ENCODE data around the gene NOTCH2. TPM values are rescaled to one million over a fixed set of nuclear protein-coding genes. Genes with fewer than 3 reads are reported as not detected.

NOTCH2 gene
- total RNA-seq, 1 donor from 2014 or later: 259 TPM

GRCh38 chr1:119966020-119966419, 103.4 kb downstream of the NOTCH2 start:
- CTCF ChIA-PET: no interaction called here
- no peaks in the 10 kb centered on the region for H3K9me3 Mint-ChIP-seq
- no peak overlapping the region for H3K4me3 Mint-ChIP-seq
- no peak for ATAC-seq (ENCODE audit: low read depth)
- peaks cover 8% of the 10 kb centered on the region for H3K4me1 Mint-ChIP-seq
- H3K27ac Mint-ChIP-seq: peak overlapping the region; percentile 8
- TF ChIP-seq CTCF (IDR thresholded peaks at IDR 0.05): no peak
- intact Hi-C loops (cut with micrococcal nuclease): no loop called here
- no peak for DNase-seq
- peaks cover 92% of the 10 kb centered on the region for H3K36me3 Mint-ChIP-seq (ENCODE audit: low read depth)
- POLR2A ChIA-PET: no interaction called here
- H3K27me3 Mint-ChIP-seq: no peaks in the 10 kb centered on the region

- peaks cover 86% of the 10 kb centered on the region for H3K36me3 Mint-ChIP-seq (ENCODE audit: low read depth)
- DNase-seq (no peak), ATAC-seq (ENCODE audit: low read depth) (no peak)
- no peaks in the 10 kb centered on the region for H3K9me3 Mint-ChIP-seq
- CTCF ChIA-PET: no interaction called here
- no peaks in the 10 kb centered on the region for H3K27me3 Mint-ChIP-seq
- H3K4me1 Mint-ChIP-seq: peaks cover 8% of the 10 kb centered on the region
- no peak overlapping the region for H3K27ac Mint-ChIP-seq
- H3K4me3 Mint-ChIP-seq: no peak overlapping the region
- intact Hi-C loops (cut with micrococcal nuclease): no loop called here
- POLR2A ChIA-PET: no interaction called here
- no peak for TF ChIP-seq CTCF (IDR thresholded peaks at IDR 0.05)
These were observed 104.6 kb downstream of the NOTCH2 start for GRCh38 chr1:119964673-119965363.

DNA sequence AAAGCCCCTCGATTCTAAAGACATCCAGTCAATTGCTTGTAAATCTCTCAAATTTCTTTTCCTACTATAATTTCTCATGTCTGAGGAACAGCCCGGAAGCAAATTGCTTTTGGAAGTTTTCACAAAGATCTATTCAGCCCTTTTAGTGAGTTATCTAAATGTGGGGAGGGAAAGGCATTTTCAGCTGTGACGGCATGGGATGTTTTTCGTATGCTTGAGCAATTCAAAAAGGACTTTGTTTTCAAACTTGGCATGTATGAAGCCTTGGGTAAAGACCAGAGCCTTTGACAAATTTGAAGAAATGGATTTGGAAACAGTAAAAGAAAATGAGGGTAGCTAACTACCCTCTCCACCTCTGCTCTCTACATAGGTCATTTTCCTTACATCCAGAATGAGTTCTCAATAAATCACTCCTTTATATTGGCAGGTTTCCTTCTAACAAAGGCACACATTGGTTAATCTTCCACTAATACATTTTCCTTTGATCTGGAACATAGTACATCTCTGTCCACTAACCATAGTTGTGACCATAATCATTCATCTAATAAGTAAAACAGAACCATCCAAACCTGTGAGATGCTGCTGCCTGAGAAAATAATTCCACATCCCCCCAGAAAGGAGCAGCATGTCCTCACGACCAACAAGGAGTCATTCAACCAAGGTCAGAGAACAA, 107.0 kb downstream of the NOTCH2 start:
- H3K36me3 Mint-ChIP-seq (ENCODE audit: low read depth): peaks cover 85% of the 10 kb centered on the region

DNA sequence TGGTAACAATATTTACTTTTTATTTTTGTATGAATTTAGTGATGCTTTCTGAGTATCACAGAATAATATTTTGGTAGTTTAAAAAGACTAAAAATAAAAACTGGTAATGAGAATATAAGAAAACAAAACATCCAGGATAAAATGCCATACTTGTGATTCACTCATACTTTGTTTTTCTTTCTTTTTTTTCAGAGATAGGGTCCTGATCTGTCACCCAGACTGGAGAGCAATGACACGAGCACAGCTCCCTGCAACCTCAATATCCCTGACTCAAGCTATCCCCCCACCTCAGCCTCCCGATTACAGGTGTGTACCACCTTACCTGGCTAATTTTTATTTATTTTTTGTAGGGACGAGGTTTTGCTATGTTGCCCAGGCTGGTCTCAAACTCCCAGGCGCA, 109.0 kb downstream of the NOTCH2 start:
- Mint-ChIP-seq H3K9me3 (no peaks in the 10 kb centered on the region), H3K4me1 (no peaks in the 10 kb centered on the region), H3K27me3 (no peaks in the 10 kb centered on the region), H3K27ac (no peak overlapping the region), H3K36me3 (ENCODE audit: low read depth) (peaks cover 81% of the 10 kb centered on the region), H3K4me3 (no peak overlapping the region)
- intact Hi-C loops (cut with micrococcal nuclease): no loop called here
- ATAC-seq (ENCODE audit: low read depth) (no peak), DNase-seq (no peak)
- POLR2A ChIA-PET: interaction anchor here (0.6 kb wide), 1 partner anchor 20 kb away, joined by 4 read pairs; no protein-coding TSS in a partner anchor
- CTCF ChIA-PET: interaction anchor here (1.0 kb wide), 1 partner anchor 12 kb away, joined by 3 read pairs; no protein-coding TSS in a partner anchor
- no peak for TF ChIP-seq CTCF (IDR thresholded peaks at IDR 0.05)

More for the DNA sequence above, 107.0 kb downstream of the NOTCH2 start:
- no peak for DNase-seq
- no peak for ATAC-seq (ENCODE audit: low read depth)
- TF ChIP-seq CTCF (IDR thresholded peaks at IDR 0.05): no peak
- Mint-ChIP-seq H3K4me3 (no peak overlapping the region), H3K4me1 (no peaks in the 10 kb centered on the region), H3K27ac (no peak overlapping the region), H3K9me3 (no peaks in the 10 kb centered on the region), H3K27me3 (no peaks in the 10 kb centered on the region)
- intact Hi-C loops (cut with micrococcal nuclease): no loop called here
- POLR2A ChIA-PET: no interaction called here
- CTCF ChIA-PET: no interaction called here

Data from activated B cell treated with CpG ODN at 0.5 μM for 24 hours (primary cell).